Activated T-helper 1 cell treated with anti-CD3 and anti-CD28 coated beads, Interleukin-12 subunit alpha, Interleukin-12 subunit beta, Interleukin-2, Interleukin-4 antibody, amounts not matched to agents 30 ng/mL and 10 ng/mL and 1 ng/mL, durations not matched to agents 14 hours and 24 hours and 36 hours (primary cell): ENCODE data around the gene LUZP1. TPM values are rescaled to one million over a fixed set of nuclear protein-coding genes. Genes with fewer than 3 reads are reported as not detected.
A peak's percentile ranks its signal among the peaks of the same experiment; 100 is the strongest.

Source experiments
- DNase-seq: peaks from one replicate; pipeline ENCODE4 v3.0.0; 2021; ENCODE audit warnings: low spot score
- H3K27ac Mint-ChIP-seq: one replicate; pipeline ENCODE4 v1.8.0; 2021; ENCODE audit warnings: mild to moderate bottlenecking, mixed read lengths
- H3K27me3 Mint-ChIP-seq: one replicate; pipeline ENCODE4 v1.8.0; 2022; ENCODE audit warnings: mild to moderate bottlenecking, moderate library complexity, mixed read lengths; ENCODE audit not compliant: insufficient read depth
- H3K36me3 Mint-ChIP-seq: one replicate; pipeline ENCODE4 v1.8.0; 2021; ENCODE audit warnings: low read depth, mixed read lengths
- H3K4me1 Mint-ChIP-seq: one replicate; pipeline ENCODE4 v1.8.0; 2021; ENCODE audit warnings: low read depth, mixed read lengths
- H3K4me3 Mint-ChIP-seq: one replicate; pipeline ENCODE4 v1.8.0; 2021; ENCODE audit warnings: mild to moderate bottlenecking, moderate library complexity, mixed read lengths
- H3K9me3 Mint-ChIP-seq: one replicate; pipeline ENCODE4 v1.8.0; 2021; ENCODE audit warnings: mixed read lengths
- intact Hi-C: fragments of 100-400 bp; cut with micrococcal nuclease; formaldehyde crosslinking; loops from one replicate; pipeline ENCODE4 v1.15.1; 2024
- total RNA-seq: library from RNA; stranded (reverse); gene quantifications from 2 replicates; pipeline ENCODE4 v1.2.3, GENCODE V29; 2022

Gene LUZP1
- total RNA-seq, 1 donor from 2014 or later: 27.7 TPM

GRCh38 chr1:23163395-23163794 is 5.3 kb downstream of the LUZP1 start:
- Mint-ChIP-seq H3K27ac (no peak overlapping the region), H3K9me3 (no peaks in the 10 kb centered on the region), H3K4me3 (no peak overlapping the region), H3K27me3 (no peaks in the 10 kb centered on the region), H3K4me1 (peaks cover 16% of the 10 kb centered on the region), H3K36me3 (peaks cover 7% of the 10 kb centered on the region)
- intact Hi-C loops: no loop called here
- DNase-seq: no peak

GRCh38 chr1:23159963-23160877 is 8.4 kb downstream of the LUZP1 start:
- Mint-ChIP-seq H3K4me1 (peaks cover 4% of the 10 kb centered on the region), H3K4me3 (no peak overlapping the region), H3K9me3 (no peaks in the 10 kb centered on the region), H3K27ac (no peak overlapping the region), H3K36me3 (no peaks in the 10 kb centered on the region), H3K27me3 (no peaks in the 10 kb centered on the region)
- intact Hi-C loops: no loop called here
- DNase-seq: no peak

GRCh38 chr1:23156940-23157339 is 11.7 kb downstream of the LUZP1 start:
- peaks cover 5% of the 10 kb centered on the region for H3K4me1 Mint-ChIP-seq
- intact Hi-C loops: no loop called here
- DNase-seq: no peak
- no peaks in the 10 kb centered on the region for H3K27me3 Mint-ChIP-seq
- H3K4me3 Mint-ChIP-seq: no peak overlapping the region
- H3K36me3 Mint-ChIP-seq: peaks cover 2% of the 10 kb centered on the region
- no peak overlapping the region for H3K27ac Mint-ChIP-seq
- no peaks in the 10 kb centered on the region for H3K9me3 Mint-ChIP-seq

GRCh38 chr1:23152966-23153684 is 15.5 kb downstream of the LUZP1 start:
- Mint-ChIP-seq H3K4me3 (no peak overlapping the region), H3K4me1 (peaks cover 24% of the 10 kb centered on the region), H3K9me3 (no peaks in the 10 kb centered on the region), H3K27ac (no peak overlapping the region), H3K36me3 (peaks cover 5% of the 10 kb centered on the region), H3K27me3 (no peaks in the 10 kb centered on the region)
- intact Hi-C loops: no loop called here
- DNase-seq: no peak

- H3K27me3 Mint-ChIP-seq: no peaks in the 10 kb centered on the region
- H3K36me3 Mint-ChIP-seq: peaks cover 6% of the 10 kb centered on the region
- intact Hi-C loops: no loop called here
- H3K4me1 Mint-ChIP-seq: peaks cover 30% of the 10 kb centered on the region
- H3K27ac Mint-ChIP-seq: no peak overlapping the region
- no peak for DNase-seq
- H3K9me3 Mint-ChIP-seq: no peaks in the 10 kb centered on the region
- H3K4me3 Mint-ChIP-seq: no peak overlapping the region
Measured at GRCh38 chr1:23150742-23151141, 17.9 kb downstream of the LUZP1 start.

GRCh38 chr1:23150125-23150524 is 18.5 kb downstream of the LUZP1 start:
- Mint-ChIP-seq H3K4me1 (peaks cover 30% of the 10 kb centered on the region), H3K9me3 (no peaks in the 10 kb centered on the region), H3K27me3 (no peaks in the 10 kb centered on the region), H3K27ac (no peak overlapping the region), H3K36me3 (peaks cover 6% of the 10 kb centered on the region), H3K4me3 (no peak overlapping the region)
- DNase-seq: no peak
- intact Hi-C loops: no loop called here

- intact Hi-C loops: no loop called here
- peaks cover 30% of the 10 kb centered on the region for H3K4me1 Mint-ChIP-seq
- no peaks in the 10 kb centered on the region for H3K27me3 Mint-ChIP-seq
- no peak for DNase-seq
- peaks cover 4% of the 10 kb centered on the region for H3K36me3 Mint-ChIP-seq
- no peak overlapping the region for H3K4me3 Mint-ChIP-seq
- H3K27ac Mint-ChIP-seq: peak overlapping the region; percentile 20
- H3K9me3 Mint-ChIP-seq: no peaks in the 10 kb centered on the region
Measured at GRCh38 chr1:23149114-23149513, 19.5 kb downstream of the LUZP1 start.

- DNase-seq: no peak
- Mint-ChIP-seq H3K36me3 (peaks cover 4% of the 10 kb centered on the region), H3K27me3 (no peaks in the 10 kb centered on the region), H3K27ac (peak overlapping the region; percentile 81), H3K4me1 (peaks cover 30% of the 10 kb centered on the region), H3K4me3 (peak overlapping the region; percentile 38), H3K9me3 (no peaks in the 10 kb centered on the region)
- intact Hi-C loops: loop anchor here (1.0 kb wide), 3 partner anchors 20 to 45 kb away; partner anchors contain the start of gene LUZP1
Measured at GRCh38 chr1:23148084-23148483, 20.6 kb downstream of the LUZP1 start.

GRCh38 chr1:23140940-23141596 is 27.6 kb downstream of the LUZP1 start:
- Mint-ChIP-seq H3K9me3 (no peaks in the 10 kb centered on the region), H3K4me1 (peaks cover 9% of the 10 kb centered on the region), H3K4me3 (no peak overlapping the region), H3K27ac (no peak overlapping the region), H3K36me3 (peaks cover 2% of the 10 kb centered on the region), H3K27me3 (no peaks in the 10 kb centered on the region)
- DNase-seq: no peak
- intact Hi-C loops: no loop called here

- DNase-seq: no peak
- intact Hi-C loops: no loop called here
- Mint-ChIP-seq H3K4me3 (no peak overlapping the region), H3K4me1 (peaks cover 14% of the 10 kb centered on the region), H3K27ac (no peak overlapping the region), H3K9me3 (no peaks in the 10 kb centered on the region), H3K27me3 (no peaks in the 10 kb centered on the region), H3K36me3 (peaks cover 4% of the 10 kb centered on the region)
Measured at GRCh38 chr1:23135268-23135667, 33.4 kb downstream of the LUZP1 start.

GRCh38 chr1:23134055-23134454 is 34.6 kb downstream of the LUZP1 start:
- H3K27me3 Mint-ChIP-seq: no peaks in the 10 kb centered on the region
- no peak overlapping the region for H3K4me3 Mint-ChIP-seq
- no peak overlapping the region for H3K27ac Mint-ChIP-seq
- intact Hi-C loops: no loop called here
- peaks cover 4% of the 10 kb centered on the region for H3K36me3 Mint-ChIP-seq
- DNase-seq: no peak
- H3K4me1 Mint-ChIP-seq: peaks cover 14% of the 10 kb centered on the region
- no peaks in the 10 kb centered on the region for H3K9me3 Mint-ChIP-seq

- Mint-ChIP-seq H3K27ac (no peak overlapping the region), H3K27me3 (no peaks in the 10 kb centered on the region), H3K4me3 (no peak overlapping the region), H3K4me1 (peaks cover 14% of the 10 kb centered on the region), H3K9me3 (no peaks in the 10 kb centered on the region), H3K36me3 (peaks cover 4% of the 10 kb centered on the region)
- intact Hi-C loops: no loop called here
- DNase-seq: no peak
Measured at GRCh38 chr1:23133587-23133986, 35.1 kb downstream of the LUZP1 start.

- no peak for DNase-seq
- peaks cover 8% of the 10 kb centered on the region for H3K4me1 Mint-ChIP-seq
- H3K4me3 Mint-ChIP-seq: no peak overlapping the region
- H3K27me3 Mint-ChIP-seq: no peaks in the 10 kb centered on the region
- intact Hi-C loops: no loop called here
- H3K36me3 Mint-ChIP-seq: peaks cover 4% of the 10 kb centered on the region
- no peak overlapping the region for H3K27ac Mint-ChIP-seq
- no peaks in the 10 kb centered on the region for H3K9me3 Mint-ChIP-seq
Measured at GRCh38 chr1:23132033-23132432, 36.6 kb downstream of the LUZP1 start.
